HG02571 (cell line): Measurements from ENCODE around the gene DTD1.

Experiments
- ATAC-seq: cut with Tn5 transposase; IDR thresholded peaks from one replicate; pipeline ENCODE4 v1.9.1; 2021; ENCODE audit warnings: mild to moderate bottlenecking, moderate library complexity; ENCODE audit not compliant: unreplicated experiment

Gene DTD1

GRCh38 chr20:18698735-18699380 is 111.0 kb downstream of the DTD1 start:
- ATAC-seq: no peak

GRCh38 chr20:18701969-18702368 is 114.1 kb downstream of the DTD1 start:
- no peak for ATAC-seq

GRCh38 chr20:18702736-18703135 is 114.9 kb downstream of the DTD1 start:
- ATAC-seq: no peak

DNA sequence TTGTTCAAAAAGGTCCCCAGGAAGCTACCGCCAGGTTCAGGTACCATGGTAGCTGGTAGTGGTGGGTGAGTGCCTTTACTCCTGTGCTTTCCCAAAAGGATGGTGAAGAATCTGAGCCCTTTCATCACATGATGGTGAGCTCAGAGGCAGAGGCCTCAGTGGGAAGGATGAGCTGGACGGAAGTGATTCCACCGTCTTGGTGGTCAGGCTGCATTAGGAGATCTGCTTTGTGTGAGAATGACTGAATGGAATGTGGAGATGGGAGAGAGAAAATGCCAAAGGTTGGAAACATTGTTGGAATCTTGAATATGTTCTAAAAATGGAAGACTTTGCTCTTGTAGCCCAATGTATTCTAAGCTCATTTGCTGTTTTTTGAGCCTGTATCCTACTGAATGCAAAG is 117.6 kb downstream of the DTD1 start:
- no peak for ATAC-seq

GRCh38 chr20:18705910-18706309 is 118.1 kb downstream of the DTD1 start:
- ATAC-seq: no peak

DNA sequence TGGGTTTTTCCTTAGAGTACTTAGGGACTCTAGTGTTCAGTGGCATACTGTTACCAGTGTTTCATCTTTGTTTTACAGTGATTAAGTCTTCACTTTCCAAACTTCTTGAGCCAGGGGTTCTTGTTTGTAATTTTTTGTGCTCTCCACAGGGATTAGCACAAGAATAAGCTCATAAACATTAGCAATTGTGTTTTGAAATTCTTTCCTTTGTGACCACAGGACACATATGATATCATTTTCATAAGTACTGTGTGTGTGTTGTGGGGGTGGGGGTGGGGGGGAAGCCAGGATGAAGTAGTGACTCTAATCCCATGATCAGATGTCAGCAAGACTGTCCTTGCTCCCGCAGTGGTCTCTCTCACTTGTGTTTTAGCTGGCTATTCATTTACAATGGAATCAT is 124.3 kb downstream of the DTD1 start:
- no peak for ATAC-seq

- no peak for ATAC-seq
Observed at GRCh38 chr20:18712882-18713281, 125.0 kb downstream of the DTD1 start.

DNA sequence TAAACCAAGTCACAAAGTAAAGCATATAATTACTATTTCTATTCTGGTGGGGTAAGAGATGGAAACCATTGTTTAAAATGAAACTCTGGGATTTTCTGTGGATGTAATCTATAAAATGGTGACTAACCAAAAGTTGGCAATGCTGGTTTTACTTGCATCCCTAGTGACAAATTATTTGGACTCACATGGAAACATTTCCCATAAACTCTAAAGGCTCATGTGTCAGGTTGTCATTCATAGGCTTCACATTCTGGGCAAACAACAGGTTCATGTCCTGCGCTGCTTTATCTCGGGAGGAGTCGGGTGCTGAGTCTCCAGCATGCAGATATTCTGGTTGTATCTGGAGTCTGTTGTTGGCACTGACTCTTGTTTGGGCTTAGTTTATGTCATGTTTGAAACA is 127.7 kb downstream of the DTD1 start:
- ATAC-seq: no peak

- ATAC-seq: no peak
Observed at GRCh38 chr20:18717062-18717461, 129.2 kb downstream of the DTD1 start.

DNA sequence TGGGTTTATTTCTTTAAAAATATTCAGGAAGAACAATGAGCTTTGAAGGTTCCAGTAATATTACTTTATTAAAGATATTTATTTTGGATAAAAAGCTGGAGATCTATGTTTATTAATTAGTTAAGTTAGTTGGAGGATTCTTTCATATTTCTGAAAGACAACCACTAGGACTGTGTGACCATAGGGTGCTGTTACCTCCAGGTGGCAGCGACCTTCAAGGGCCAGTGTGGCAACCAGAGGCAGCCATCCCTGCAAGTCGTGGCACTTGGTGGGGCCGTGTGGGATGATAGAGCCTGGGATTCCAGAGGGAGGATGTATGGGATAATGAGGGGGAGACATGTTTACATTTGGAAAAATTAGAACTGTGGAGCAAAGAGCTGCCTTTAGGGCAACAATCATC is 130.3 kb downstream of the DTD1 start:
- ATAC-seq: no peak

DNA sequence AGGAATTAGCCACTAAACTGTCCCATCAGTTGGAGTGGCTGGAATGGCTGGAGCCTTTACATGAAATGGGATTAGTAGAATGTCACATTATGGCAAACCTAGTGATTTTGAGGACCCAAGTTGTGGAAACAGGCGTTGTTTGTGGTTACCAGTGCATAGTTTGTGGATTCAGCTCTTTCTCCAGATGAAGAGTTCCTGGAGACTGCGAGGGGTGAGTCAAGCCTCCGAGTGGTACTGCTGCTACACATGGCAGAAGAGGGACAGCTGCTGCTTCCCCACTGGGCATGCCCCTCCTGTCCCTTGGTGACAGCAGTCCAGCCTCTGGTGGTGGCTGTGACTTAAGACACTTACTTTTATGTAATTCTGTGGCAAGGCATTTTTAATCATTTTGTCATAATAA is 131.6 kb downstream of the DTD1 start:
- no peak for ATAC-seq

- ATAC-seq: no peak
Observed at GRCh38 chr20:18721551-18722115, 133.8 kb downstream of the DTD1 start.

- no peak for ATAC-seq
Observed at GRCh38 chr20:18722371-18722770, 134.5 kb downstream of the DTD1 start.

GRCh38 chr20:18724077-18724476 is 136.2 kb downstream of the DTD1 start:
- no peak for ATAC-seq

DNA sequence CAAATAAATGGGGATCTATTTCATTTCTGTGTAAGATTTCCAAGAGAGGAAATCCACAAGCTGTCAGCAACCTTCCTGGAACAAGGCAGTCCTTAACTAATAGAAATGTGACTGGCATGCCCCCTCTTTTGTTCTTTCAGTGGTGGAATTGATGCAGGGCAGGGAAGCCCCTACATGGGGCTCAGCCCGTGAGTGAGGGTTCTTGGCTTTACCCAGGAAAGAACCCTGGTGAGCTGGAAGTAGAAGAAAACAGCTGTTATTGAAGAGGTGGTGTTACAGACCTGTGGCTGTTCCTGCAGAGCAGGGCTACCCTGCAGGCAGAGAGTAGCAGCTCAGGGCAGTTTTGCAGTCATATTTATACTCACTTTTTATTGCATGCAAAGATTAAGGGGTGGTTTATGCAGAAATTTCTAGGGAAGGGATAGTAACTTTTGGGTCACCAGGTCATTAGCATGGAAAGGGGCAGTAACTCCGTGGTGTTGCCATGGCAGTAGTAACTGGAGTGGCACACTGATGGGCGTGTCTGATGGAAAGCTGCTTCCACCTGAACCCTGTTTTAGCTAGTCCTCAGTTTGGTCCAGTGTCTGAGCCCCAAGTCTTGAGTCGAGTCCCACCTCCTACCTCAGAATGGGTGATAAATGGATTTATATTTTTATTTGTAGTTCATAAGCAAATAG is 137.1 kb downstream of the DTD1 start:
- ATAC-seq: no peak

DNA sequence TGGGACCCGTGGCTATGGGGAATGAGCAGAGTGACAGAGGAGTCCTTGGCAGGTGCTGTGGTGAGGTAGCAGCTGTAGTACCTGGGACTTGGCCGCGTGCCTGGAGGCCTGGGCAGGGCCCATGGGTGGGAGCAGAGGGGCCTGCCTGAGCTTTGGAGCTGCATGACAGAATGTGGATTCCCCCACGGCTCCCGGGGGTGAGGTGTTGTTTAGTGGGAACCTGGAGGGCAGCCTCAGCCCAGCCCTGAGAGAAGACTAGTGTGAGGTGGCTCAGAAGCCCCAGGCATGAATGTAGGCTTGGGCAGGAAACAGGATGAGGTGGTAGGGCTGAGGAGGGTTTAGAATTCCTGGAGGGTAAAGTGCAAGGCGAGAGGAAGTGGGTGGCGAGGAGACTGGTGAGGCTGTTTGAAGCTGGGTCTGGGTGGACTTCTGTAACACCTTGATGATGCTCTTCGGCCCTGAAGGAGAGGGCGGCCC is 139.2 kb downstream of the DTD1 start:
- no peak for ATAC-seq

DNA sequence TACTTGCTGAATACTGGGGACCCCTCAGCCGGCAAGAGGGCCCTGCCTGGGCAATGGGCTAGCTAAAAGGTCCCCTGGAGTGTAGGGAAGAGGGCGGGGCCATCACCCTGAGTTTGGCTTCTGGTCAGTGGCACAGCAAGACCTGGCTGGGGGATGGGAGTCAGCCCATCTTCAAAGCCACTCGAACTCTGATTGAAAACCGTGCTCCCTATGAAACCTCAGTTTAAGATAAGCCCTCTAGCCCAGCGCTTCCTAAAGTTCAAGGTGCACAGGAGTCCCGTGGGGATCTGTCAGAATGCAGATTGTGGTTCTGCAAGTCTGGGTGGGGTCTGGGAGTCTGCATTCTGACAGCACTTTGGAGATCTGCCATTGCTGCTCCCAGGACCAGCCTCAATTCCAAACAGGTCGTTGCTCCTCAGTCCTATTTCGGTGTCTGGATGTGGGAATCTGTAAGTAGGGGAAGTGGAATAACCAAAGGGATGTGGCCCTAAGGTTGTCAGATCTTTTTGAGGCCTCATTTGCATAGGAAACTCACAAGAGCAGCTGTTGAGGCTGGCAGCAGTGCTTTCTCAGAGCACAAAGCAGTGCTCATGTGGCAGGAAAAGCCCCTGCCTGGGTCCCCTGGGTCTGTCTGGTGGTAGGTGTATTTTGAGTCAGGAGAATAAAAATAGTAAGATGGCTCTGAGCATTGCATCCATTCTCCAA is 140.5 kb downstream of the DTD1 start:
- ATAC-seq: peak; percentile 91

DNA sequence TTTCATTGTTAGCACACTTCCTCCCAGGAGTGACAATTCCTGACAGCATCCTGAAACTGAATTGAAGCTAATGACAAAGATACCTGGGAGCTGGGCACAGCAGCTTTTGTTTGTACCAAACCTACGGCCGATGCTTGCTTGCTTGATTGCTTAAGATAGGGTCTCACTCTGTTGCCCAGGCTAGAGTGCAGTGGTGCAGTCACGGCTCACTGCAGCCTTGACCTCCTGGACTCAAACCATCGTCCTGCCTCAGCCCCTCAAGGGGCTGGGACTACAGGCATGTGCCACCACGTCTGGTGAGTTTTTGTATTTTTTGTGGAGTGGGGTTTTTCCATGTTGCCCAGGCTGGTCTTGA is 141.0 kb downstream of the DTD1 start:
- peak; percentile 43 for ATAC-seq

DNA sequence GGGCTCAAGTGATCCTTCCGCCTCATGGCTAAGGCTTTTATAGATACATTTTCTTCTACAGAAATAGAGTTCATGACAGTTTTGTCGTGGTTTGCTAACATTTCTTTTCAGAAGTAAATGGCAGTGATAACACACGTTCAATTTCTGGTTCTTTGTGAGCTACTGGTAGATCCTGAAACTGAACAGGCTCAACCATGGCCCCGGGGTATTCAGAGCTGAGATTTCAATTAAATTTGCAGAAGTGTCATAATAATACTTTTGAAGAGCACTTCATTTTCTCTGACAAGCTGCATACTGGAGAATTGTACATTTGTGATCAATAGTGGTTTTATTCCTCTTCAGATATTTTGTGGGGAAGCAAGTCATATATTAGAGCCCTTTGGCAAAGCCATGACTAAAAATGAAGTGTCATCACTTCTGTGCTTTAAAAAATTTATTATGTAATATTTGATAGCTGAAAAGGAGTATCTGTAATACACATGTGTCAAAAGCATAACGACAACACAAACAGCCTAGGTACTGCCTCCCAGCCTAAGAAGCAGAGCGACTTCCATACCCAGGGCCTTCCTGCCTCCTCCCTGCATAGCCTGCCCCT is 141.5 kb downstream of the DTD1 start:
- no peak for ATAC-seq

GRCh38 chr20:18731940-18732339 is 144.1 kb downstream of the DTD1 start:
- no peak for ATAC-seq

DNA sequence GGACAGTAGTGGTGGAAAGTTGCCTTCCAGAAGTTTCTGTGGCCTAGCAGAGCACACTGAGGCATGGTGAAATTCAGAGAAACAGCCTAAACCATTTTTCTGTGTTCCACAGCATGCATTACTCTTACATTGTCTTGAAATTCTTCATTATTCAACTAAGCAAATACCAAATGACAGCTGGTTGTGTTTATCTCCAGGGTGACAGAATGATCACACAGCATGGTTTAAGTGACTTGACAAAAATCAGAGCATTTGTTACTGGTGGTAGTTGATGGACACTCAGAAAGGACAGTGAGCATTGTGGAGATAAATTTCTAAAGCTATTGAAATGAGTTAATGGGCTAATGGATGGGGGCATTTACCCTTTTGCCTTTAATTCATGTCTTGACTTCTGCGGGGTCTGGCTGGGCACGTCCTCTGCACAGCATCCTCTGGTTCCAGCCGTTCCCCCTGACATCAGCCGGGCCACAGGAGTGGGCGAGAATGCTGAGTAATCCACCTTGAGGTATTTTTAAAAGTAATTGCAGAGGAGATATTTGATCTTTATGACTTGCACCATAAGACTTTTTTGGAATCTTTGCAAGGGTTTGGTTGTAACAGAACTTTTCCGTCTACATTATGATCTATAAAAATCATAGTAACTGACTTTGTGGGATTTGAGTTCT is 146.8 kb downstream of the DTD1 start:
- ATAC-seq: no peak
